Measurements from ENCODE around the gene PIR.

Gene PIR

GRCh38 chrX:15340867-15341266 is 152.3 kb downstream of the PIR start:
- no peak for TF ChIP-seq CTCF (conservative IDR thresholded peaks at IDR 0.05; ENCODE audit: control insufficient read depth, insufficient read depth, low read depth, low read length)
- DNase-seq (ENCODE audit: low read depth): no peak
- no peak overlapping the region for H3K4me3 ChIP-seq (ENCODE audit: control insufficient read depth, low read depth, low read length)

- peak; percentile 71 for DNase-seq (ENCODE audit: low read depth)
- H3K4me3 ChIP-seq (ENCODE audit: control insufficient read depth, low read depth, low read length): peak overlapping the region; percentile 52
- no peak for TF ChIP-seq CTCF (conservative IDR thresholded peaks at IDR 0.05; ENCODE audit: control insufficient read depth, insufficient read depth, low read depth, low read length)
These were observed 157.1 kb downstream of the PIR start for GRCh38 chrX:15336023-15336413.

- peak; percentile 95 for DNase-seq (ENCODE audit: low read depth)
- peak within 1 kb of the TSS; percentile 73 for H3K4me3 ChIP-seq (ENCODE audit: control insufficient read depth, low read depth, low read length)
- no peak for TF ChIP-seq CTCF (conservative IDR thresholded peaks at IDR 0.05; ENCODE audit: control insufficient read depth, insufficient read depth, low read depth, low read length)
These were observed 157.8 kb downstream of the PIR start, which contains the start of gene PIGA for GRCh38 chrX:15335135-15336022. Gene PIGA, minus strand, starts transcription at chrX:15335523. Its CDS starts 3,593 bp downstream, at chrX:15331930.
